AG08396 (cell line): ENCODE results near the gene ALG2.

ENCODE experiments used
- DNase-seq: peaks from one replicate; pipeline ENCODE4 v3.0.0; 2012; ENCODE audit warnings: low spot score, mixed read lengths

Gene ALG2

DNA sequence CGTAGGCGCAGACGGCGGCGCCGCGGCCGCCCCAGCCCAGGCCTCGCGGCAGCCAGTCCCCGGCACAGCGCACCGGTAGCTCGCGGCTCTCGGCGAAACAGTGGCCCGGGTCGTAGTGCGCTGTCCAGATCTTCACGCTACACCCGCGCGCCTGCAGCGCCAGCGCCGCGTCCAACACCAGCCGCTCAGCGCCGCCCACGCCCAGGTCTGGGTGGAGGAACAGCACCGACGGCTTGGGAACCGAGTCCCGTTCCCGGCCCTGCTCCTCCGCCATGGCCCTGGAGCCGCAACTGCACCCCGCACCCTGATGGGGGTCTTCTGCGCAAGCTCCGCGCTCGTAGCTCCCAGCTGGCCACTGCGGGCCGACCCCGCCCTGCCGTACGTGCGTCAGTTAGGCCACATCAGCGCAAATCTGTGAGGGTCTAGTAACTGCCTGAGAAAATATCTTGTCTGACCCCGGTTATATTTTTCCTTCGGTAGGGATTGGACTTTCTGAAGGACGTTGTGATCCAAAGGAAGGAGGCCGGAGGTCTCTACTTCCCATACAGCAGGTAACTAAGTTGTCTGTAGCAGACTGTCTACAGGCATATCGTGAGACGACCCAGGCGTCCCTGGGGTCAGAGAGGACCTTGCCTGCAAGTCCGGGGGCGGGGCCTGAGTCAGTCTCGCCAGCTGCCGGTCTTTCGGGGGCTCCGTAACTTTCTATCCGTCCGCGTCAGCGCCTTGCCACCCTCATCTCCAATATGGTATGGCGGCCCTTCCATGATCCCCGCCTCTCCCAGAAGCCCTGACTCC lies at the start of gene ALG2, which contains the start of gene SEC61B:
TSS of gene ALG2 (minus strand) at position 322 of the 795 bp plus-strand sequence. CDS start at position 274, 48 bp downstream.
TSS of gene SEC61B (plus strand) at position 662 of the 795 bp plus-strand sequence. CDS start at position 744, 82 bp downstream.
- peak; percentile 96 for DNase-seq

GRCh38 chr9:99270491-99270890 lies 48.7 kb upstream of the ALG2 start:
- no peak for DNase-seq

DNA sequence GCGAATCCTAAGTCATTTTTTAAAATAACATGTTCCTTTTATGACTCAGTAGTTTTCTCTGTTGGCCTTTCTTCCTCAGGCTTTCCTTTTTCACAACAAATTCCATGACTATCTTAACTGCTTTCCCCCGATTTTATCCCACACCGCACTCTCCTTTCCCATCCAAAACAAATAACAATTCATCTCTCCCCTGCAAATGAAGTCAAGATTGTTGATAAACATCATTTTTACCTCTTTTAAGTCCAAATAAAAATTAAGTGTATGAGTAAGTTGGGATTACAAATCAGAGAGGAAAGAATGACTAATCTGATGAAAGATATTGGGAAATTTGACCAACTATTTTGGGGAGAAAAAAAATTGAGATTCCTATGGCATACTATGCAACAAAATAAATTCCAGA lies 47.7 kb upstream of the ALG2 start:
- DNase-seq: peak; percentile 21

- DNase-seq: peak; percentile 59
Observed at GRCh38 chr9:99266255-99267023, 44.7 kb upstream of the ALG2 start.

- no peak for DNase-seq
Observed at GRCh38 chr9:99265691-99266090, 43.9 kb upstream of the ALG2 start.

DNA sequence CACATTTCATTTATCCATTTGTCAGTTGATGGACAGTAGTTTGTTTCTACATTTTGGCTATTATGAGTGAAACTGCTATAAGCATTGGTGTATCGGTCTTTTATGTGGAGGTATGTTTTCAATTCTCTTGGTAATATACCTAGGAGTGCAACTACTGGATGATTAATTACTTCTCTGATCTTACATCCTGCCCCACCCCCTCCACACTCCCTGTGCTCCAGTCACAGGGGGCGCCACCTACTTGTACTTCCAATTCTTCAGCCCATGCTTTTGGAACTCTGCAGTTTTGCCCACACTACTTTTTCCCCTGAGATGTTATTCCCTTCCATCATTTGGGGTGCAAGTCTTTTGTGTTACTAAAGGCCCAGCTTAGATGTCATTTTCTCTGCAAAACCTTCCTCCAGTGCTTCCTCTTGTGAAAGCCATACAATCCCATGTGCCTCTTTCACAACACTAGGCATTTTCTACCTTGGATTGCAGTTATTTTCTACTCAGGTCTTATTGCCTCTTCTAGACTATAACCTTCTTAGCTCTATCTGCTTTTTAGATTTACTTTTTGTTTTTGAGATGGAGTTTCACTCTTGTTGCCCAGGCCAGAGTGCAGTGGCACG lies 42.4 kb upstream of the ALG2 start:
- no peak for DNase-seq

- no peak for DNase-seq
Observed at GRCh38 chr9:99262949-99263418, 41.2 kb upstream of the ALG2 start.

- DNase-seq: no peak
Observed at GRCh38 chr9:99261923-99262322, 40.2 kb upstream of the ALG2 start.

GRCh38 chr9:99259231-99259918 lies 37.6 kb upstream of the ALG2 start:
- DNase-seq: peak; percentile 33

DNA sequence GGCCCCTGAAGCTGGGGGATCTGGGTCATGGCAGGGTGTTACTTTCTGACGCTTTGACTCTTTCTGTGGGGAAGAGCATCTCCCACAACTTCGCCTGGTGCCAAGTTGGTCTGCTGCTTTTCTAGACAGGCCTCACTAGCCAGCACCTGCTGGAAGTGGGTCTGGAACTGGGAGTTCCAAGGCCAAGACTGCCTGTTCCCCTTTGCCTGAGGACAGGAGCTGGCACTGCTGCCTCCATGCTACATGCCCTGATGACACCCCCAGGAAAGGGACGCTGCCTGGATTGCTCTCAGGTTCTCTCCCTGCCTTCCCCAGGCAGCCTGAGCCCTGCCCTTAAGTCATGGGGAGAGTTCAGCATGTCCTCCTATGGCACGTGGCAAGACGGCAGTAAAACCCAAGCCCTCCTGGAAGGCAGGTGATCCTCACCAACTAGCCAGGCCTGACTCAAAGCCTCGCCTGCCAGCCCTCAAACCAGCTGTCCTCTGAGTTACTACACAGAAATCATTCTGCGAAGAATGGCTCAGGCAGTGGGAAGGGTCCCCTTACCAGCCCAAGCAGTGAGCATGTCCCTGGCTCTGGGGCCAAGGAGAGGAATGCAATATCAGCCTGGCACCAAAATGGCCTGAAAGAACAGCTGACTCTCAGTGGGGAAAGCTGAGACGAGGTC lies 36.1 kb upstream of the ALG2 start:
- no peak for DNase-seq

DNA sequence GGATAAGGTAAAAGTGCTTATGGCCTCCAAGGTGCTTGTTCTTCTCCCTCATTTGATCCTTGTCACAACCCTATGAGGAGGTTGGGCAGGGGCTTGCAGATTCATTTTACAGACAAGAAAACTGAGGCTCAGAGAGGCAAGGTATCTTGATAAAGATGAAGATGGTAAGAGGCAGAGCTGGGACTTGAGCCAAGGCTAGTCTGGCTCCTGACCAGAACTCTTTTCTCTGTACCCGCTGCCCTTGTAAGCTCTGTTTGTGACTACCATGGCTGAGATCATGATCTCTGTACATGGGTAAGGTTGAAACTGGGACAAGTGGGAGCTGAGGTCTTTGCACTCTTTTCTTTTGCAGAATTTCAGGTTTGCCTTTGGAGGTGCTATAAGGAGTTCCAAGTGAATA lies 33.9 kb upstream of the ALG2 start:
- DNase-seq: no peak

- no peak for DNase-seq
Observed at GRCh38 chr9:99253772-99254431, 32.2 kb upstream of the ALG2 start.

- no peak for DNase-seq
Observed at GRCh38 chr9:99253134-99253533, 31.4 kb upstream of the ALG2 start.

DNA sequence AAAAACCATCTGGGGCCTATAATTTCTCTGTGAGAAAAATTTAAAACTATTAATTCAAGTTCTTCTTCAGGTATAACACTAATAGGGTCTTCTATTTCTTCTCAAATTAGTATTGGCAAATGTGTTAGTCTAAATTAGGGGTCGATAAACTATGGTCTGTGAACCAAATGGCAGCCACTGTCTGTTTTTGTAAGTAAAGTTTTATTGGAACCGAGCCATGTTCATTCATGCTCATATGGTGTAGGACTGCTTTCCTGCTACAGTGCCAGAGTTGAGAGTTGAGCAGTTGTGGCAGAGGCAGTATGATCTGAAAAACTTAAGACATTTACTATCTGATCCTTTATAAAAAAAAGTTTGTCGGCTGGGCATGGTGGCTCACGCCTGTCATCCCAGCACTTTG lies 29.4 kb upstream of the ALG2 start:
- DNase-seq: no peak

- no peak for DNase-seq
Observed at GRCh38 chr9:99249619-99250018, 27.9 kb upstream of the ALG2 start.

- no peak for DNase-seq
Observed at GRCh38 chr9:99244344-99245260, 22.9 kb upstream of the ALG2 start.

DNA sequence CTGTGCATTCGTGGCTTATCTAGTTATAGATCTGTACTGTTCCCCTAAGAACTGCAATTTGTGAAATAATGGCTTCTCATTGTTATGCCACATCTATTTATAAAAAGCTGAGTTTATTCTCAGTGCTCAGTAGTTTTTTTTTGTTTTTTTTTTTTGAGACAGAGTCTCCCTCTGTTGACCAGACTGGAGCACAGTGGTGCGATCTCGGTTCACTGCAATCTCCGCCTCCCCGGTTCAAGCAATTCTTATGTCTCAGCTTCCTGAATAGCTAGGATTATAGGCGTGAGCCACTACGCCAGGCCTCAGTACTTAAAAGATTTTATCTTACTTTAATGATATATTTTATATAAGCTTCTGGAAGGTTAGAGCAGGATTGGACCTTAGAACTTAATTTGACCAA lies 19.4 kb upstream of the ALG2 start:
- DNase-seq: no peak

DNA sequence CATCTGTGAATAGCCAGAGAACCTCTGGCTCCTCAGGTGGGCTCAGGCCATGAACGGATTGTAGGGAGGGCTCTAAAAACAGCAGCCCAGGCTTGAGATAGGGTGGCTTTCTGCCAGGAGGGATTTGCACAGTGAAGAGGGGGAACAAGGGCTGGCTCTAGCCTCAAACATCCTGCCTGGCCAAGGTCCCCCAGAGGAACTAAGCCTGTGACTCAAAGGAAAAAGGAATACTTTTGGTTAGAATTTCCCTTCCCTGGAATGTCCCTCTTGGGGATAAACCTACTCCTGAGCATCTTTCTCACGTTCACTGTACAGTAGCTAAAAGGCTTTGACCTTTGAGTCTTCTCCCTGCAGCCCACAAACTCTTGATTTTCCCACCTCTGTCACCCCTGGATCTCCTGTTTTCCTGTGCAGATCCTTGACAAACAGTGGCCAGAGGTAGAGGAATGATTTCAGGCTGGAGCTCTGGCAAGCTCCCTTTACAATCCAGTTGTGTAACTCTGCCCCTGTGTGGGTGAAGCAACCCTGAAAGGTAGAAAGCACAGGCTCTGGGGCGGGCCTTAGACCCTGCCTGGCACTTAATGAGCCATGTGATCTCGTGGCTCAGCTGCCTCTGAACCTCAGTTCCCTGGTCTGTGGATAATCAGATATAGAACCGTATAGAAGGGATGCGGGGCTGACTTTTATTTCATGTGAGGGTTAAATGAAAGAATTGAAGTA lies 17.8 kb upstream of the ALG2 start:
- peak; percentile 23 for DNase-seq

DNA sequence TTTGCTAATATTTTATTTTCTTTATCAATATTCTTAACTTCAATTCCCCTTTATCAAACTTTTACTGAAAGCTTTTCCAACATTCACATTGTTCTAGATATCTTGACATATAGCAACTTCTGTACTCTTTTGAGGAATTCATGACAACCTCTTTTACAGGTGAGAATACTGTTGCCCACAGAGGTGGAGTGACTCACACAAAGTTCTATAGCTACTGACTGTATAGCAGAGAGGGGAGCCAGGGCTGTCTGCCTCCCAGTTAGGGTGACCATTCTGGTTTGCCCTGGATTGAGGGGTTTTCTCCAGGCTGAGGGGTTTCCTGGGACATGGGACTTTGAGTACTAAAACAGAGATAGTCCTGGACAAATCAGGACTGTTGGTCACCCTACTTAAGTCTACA lies 16.6 kb upstream of the ALG2 start:
- DNase-seq: no peak
